GM21515 (cell line): ENCODE data around the gene ANO1.

ENCODE experiments used
- ATAC-seq: cut with Tn5 transposase; IDR thresholded peaks from one replicate; pipeline ENCODE4 v1.9.1; 2021; ENCODE audit not compliant: unreplicated experiment

Gene ANO1

GRCh38 chr11:70092959-70093715 lies 15.0 kb downstream of the ANO1 start:
- ATAC-seq, result no peak

GRCh38 chr11:70095541-70096252 lies 17.6 kb downstream of the ANO1 start:
- no peak for ATAC-seq

GRCh38 chr11:70097783-70098563 lies 19.9 kb downstream of the ANO1 start:
- ATAC-seq, result no peak

GRCh38 chr11:70098936-70099335 lies 20.8 kb downstream of the ANO1 start:
- ATAC-seq, result no peak

- ATAC-seq, result no peak
These were observed 21.6 kb downstream of the ANO1 start for GRCh38 chr11:70099578-70100279.

GRCh38 chr11:70100280-70100603 lies 22.1 kb downstream of the ANO1 start:
- no peak for ATAC-seq

- ATAC-seq, result no peak
These were observed 22.7 kb downstream of the ANO1 start for GRCh38 chr11:70100791-70101190.

- ATAC-seq, result no peak
These were observed 25.3 kb downstream of the ANO1 start for GRCh38 chr11:70103256-70103975.

- ATAC-seq, result no peak
These were observed 26.3 kb downstream of the ANO1 start for GRCh38 chr11:70104419-70104818.

- no peak for ATAC-seq
These were observed 26.8 kb downstream of the ANO1 start for GRCh38 chr11:70104961-70105360.

- no peak for ATAC-seq
These were observed 27.2 kb downstream of the ANO1 start for GRCh38 chr11:70105369-70105754.

- ATAC-seq, result no peak
These were observed 27.8 kb downstream of the ANO1 start for GRCh38 chr11:70105755-70106571.

GRCh38 chr11:70106757-70107156 lies 28.6 kb downstream of the ANO1 start:
- no peak for ATAC-seq

GRCh38 chr11:70107191-70107590 lies 29.1 kb downstream of the ANO1 start:
- ATAC-seq, result no peak

GRCh38 chr11:70107756-70108155 lies 29.6 kb downstream of the ANO1 start:
- no peak for ATAC-seq

GRCh38 chr11:70108250-70108649 lies 30.1 kb downstream of the ANO1 start:
- ATAC-seq, result no peak

- ATAC-seq, result no peak
These were observed 30.9 kb downstream of the ANO1 start for GRCh38 chr11:70109006-70109405.

GRCh38 chr11:70109903-70110302 lies 31.8 kb downstream of the ANO1 start:
- ATAC-seq, result no peak

- ATAC-seq, result no peak
These were observed 32.5 kb downstream of the ANO1 start for GRCh38 chr11:70110538-70111055.
